Stimulated activated memory B cell treated with anti-CD40 and anti-IgM and Interleukin-4, amounts not matched to agents 10 μg/mL and 1 μg/mL and 100 μg/mL, for 72 hours (primary cell): ENCODE measurements around the gene JAGN1.

Experiments used
- ATAC-seq: fragments of 150-1000 bp; cut with Tn5 transposase; 2 replicates; pipeline ENCODE4 v1.10.0; 2021
- H3K27ac Mint-ChIP-seq: one replicate; pipeline ENCODE4 v1.8.0; 2022; ENCODE audit warnings: mild to moderate bottlenecking, mixed read lengths
- H3K27me3 Mint-ChIP-seq: one replicate; pipeline ENCODE4 v1.8.0; 2022; ENCODE audit warnings: mixed read lengths
- H3K36me3 Mint-ChIP-seq: one replicate; pipeline ENCODE4 v1.8.0; 2022; ENCODE audit warnings: mixed read lengths
- H3K4me1 Mint-ChIP-seq: one replicate; pipeline ENCODE4 v1.8.0; 2022; ENCODE audit warnings: mixed read lengths
- H3K4me3 Mint-ChIP-seq: one replicate; pipeline ENCODE4 v1.8.0; 2022; ENCODE audit warnings: mild to moderate bottlenecking, moderate library complexity, mixed read lengths
- H3K9me3 Mint-ChIP-seq: one replicate; pipeline ENCODE4 v1.8.0; 2022; ENCODE audit warnings: mixed read lengths

Gene JAGN1

GRCh38 chr3:9916734-9917680 is 26.6 kb downstream of the JAGN1 start, which contains the start of gene IL17RC:
Gene IL17RC, plus strand, starts transcription at chr3:9917098. Its CDS starts 218 bp downstream, at chr3:9917316.
- Mint-ChIP-seq H3K27me3 (peaks cover 25% of the 10 kb centered on the region), H3K36me3 (no peaks in the 10 kb centered on the region), H3K4me1 (peaks cover 10% of the 10 kb centered on the region), H3K4me3 (peak within 1 kb of the TSS; percentile 68), H3K9me3 (no peaks in the 10 kb centered on the region), H3K27ac (peak within 1 kb of the TSS; percentile 51)
- peak; percentile 18 for ATAC-seq

- Mint-ChIP-seq H3K27me3 (peaks cover 25% of the 10 kb centered on the region), H3K36me3 (no peaks in the 10 kb centered on the region), H3K27ac (no peak overlapping the region), H3K4me3 (no peak overlapping the region), H3K9me3 (no peaks in the 10 kb centered on the region), H3K4me1 (peaks cover 10% of the 10 kb centered on the region)
- ATAC-seq = no peak
Measured at GRCh38 chr3:9917820-9918219, 27.4 kb downstream of the JAGN1 start.

GRCh38 chr3:9918261-9919038 is 28.0 kb downstream of the JAGN1 start:
- ATAC-seq = no peak
- Mint-ChIP-seq H3K36me3 (no peaks in the 10 kb centered on the region), H3K27me3 (peaks cover 28% of the 10 kb centered on the region), H3K4me1 (peaks cover 10% of the 10 kb centered on the region), H3K4me3 (no peak overlapping the region), H3K27ac (no peak overlapping the region), H3K9me3 (no peaks in the 10 kb centered on the region)

- H3K9me3 Mint-ChIP-seq = no peaks in the 10 kb centered on the region
- no peak overlapping the region for H3K4me3 Mint-ChIP-seq
- no peaks in the 10 kb centered on the region for H3K36me3 Mint-ChIP-seq
- peaks cover 14% of the 10 kb centered on the region for H3K27me3 Mint-ChIP-seq
- ATAC-seq = no peak
- H3K27ac Mint-ChIP-seq = no peak overlapping the region
- peaks cover 16% of the 10 kb centered on the region for H3K4me1 Mint-ChIP-seq
Measured at GRCh38 chr3:9928158-9928557, 37.7 kb downstream of the JAGN1 start.

- no peak for ATAC-seq
- Mint-ChIP-seq H3K4me1 (peaks cover 31% of the 10 kb centered on the region), H3K27ac (no peak overlapping the region), H3K27me3 (no peaks in the 10 kb centered on the region), H3K4me3 (no peak overlapping the region), H3K36me3 (peaks cover 10% of the 10 kb centered on the region), H3K9me3 (no peaks in the 10 kb centered on the region)
Measured at GRCh38 chr3:9930804-9931418, 40.5 kb downstream of the JAGN1 start.

- peaks cover 20% of the 10 kb centered on the region for H3K36me3 Mint-ChIP-seq
- H3K9me3 Mint-ChIP-seq = no peaks in the 10 kb centered on the region
- ATAC-seq = no peak
- peaks cover 38% of the 10 kb centered on the region for H3K4me1 Mint-ChIP-seq
- H3K4me3 Mint-ChIP-seq = peak overlapping the region; percentile 97
- H3K27ac Mint-ChIP-seq = peak overlapping the region; percentile 89
- no peaks in the 10 kb centered on the region for H3K27me3 Mint-ChIP-seq
Measured at GRCh38 chr3:9932535-9932842, 42.1 kb downstream of the JAGN1 start.

GRCh38 chr3:9932843-9933560 is 42.6 kb downstream of the JAGN1 start:
- Mint-ChIP-seq H3K9me3 (no peaks in the 10 kb centered on the region), H3K27ac (peak overlapping the region; percentile 89), H3K4me1 (peaks cover 38% of the 10 kb centered on the region), H3K4me3 (peak overlapping the region; percentile 97), H3K27me3 (no peaks in the 10 kb centered on the region), H3K36me3 (peaks cover 23% of the 10 kb centered on the region)
- peak; percentile 91 for ATAC-seq

GRCh38 chr3:9933561-9934234 is 43.3 kb downstream of the JAGN1 start, which contains the start of gene CRELD1:
Gene CRELD1, plus strand, starts transcription at chr3:9933834. Its CDS starts 605 bp downstream, at chr3:9934439.
- H3K4me1 Mint-ChIP-seq = peaks cover 38% of the 10 kb centered on the region
- H3K27me3 Mint-ChIP-seq = no peaks in the 10 kb centered on the region
- no peaks in the 10 kb centered on the region for H3K9me3 Mint-ChIP-seq
- peak; percentile 96 for ATAC-seq
- H3K27ac Mint-ChIP-seq = peak within 1 kb of the TSS; percentile 89
- H3K36me3 Mint-ChIP-seq = peaks cover 26% of the 10 kb centered on the region
- peak within 1 kb of the TSS; percentile 97 for H3K4me3 Mint-ChIP-seq

- Mint-ChIP-seq H3K4me3 (peak overlapping the region; percentile 97), H3K9me3 (no peaks in the 10 kb centered on the region), H3K27me3 (no peaks in the 10 kb centered on the region), H3K36me3 (peaks cover 26% of the 10 kb centered on the region), H3K27ac (peak overlapping the region; percentile 89), H3K4me1 (peaks cover 38% of the 10 kb centered on the region)
- no peak for ATAC-seq
Measured at GRCh38 chr3:9934235-9934621, 43.8 kb downstream of the JAGN1 start.

GRCh38 chr3:9934993-9935392 is 44.6 kb downstream of the JAGN1 start:
- Mint-ChIP-seq H3K4me1 (peaks cover 38% of the 10 kb centered on the region), H3K9me3 (no peaks in the 10 kb centered on the region), H3K36me3 (peaks cover 26% of the 10 kb centered on the region), H3K27me3 (no peaks in the 10 kb centered on the region), H3K4me3 (peak overlapping the region; percentile 38), H3K27ac (peak overlapping the region; percentile 89)
- ATAC-seq = no peak

- peaks cover 38% of the 10 kb centered on the region for H3K4me1 Mint-ChIP-seq
- peaks cover 30% of the 10 kb centered on the region for H3K36me3 Mint-ChIP-seq
- no peaks in the 10 kb centered on the region for H3K27me3 Mint-ChIP-seq
- H3K9me3 Mint-ChIP-seq = no peaks in the 10 kb centered on the region
- H3K4me3 Mint-ChIP-seq = no peak overlapping the region
- ATAC-seq = no peak
- H3K27ac Mint-ChIP-seq = no peak overlapping the region
Measured at GRCh38 chr3:9935966-9936510, 45.6 kb downstream of the JAGN1 start.

- Mint-ChIP-seq H3K27ac (no peak overlapping the region), H3K4me3 (no peak overlapping the region), H3K9me3 (no peaks in the 10 kb centered on the region), H3K27me3 (no peaks in the 10 kb centered on the region), H3K36me3 (peaks cover 35% of the 10 kb centered on the region), H3K4me1 (peaks cover 28% of the 10 kb centered on the region)
- no peak for ATAC-seq
Measured at GRCh38 chr3:9937486-9938238, 47.3 kb downstream of the JAGN1 start.

GRCh38 chr3:9938966-9939365 is 48.6 kb downstream of the JAGN1 start:
- H3K4me3 Mint-ChIP-seq = no peak overlapping the region
- H3K9me3 Mint-ChIP-seq = no peaks in the 10 kb centered on the region
- peaks cover 27% of the 10 kb centered on the region for H3K4me1 Mint-ChIP-seq
- ATAC-seq = no peak
- no peaks in the 10 kb centered on the region for H3K27me3 Mint-ChIP-seq
- peaks cover 35% of the 10 kb centered on the region for H3K36me3 Mint-ChIP-seq
- no peak overlapping the region for H3K27ac Mint-ChIP-seq
